IPS-18a (cell line): ENCODE results near the gene TRIM46.
"Not testable (repeated sequence)": the region's sequence is repeated elsewhere in the genome, so short reads cannot be mapped to it uniquely, and the experiment has no call there.

Experiments
- H3K27ac ChIP-seq: one replicate; pipeline ENCODE4 v1.5.1; 2013; ENCODE audit warnings: low read length
- H3K27me3 ChIP-seq: one replicate; pipeline ENCODE4 v1.6.1; 2013; ENCODE audit warnings: mild to moderate bottlenecking, low read length; ENCODE audit not compliant: control insufficient read depth, insufficient read depth
- H3K36me3 ChIP-seq: one replicate; pipeline ENCODE4 v1.6.1; 2013; ENCODE audit warnings: low read depth, low read length; ENCODE audit not compliant: control insufficient read depth
- H3K4me1 ChIP-seq: one replicate; pipeline ENCODE4 v1.6.1; 2013; ENCODE audit warnings: low read depth, low read length; ENCODE audit not compliant: control insufficient read depth
- H3K4me3 ChIP-seq: one replicate; pipeline ENCODE4 v1.5.1; 2013; ENCODE audit warnings: low read length
- H3K9ac ChIP-seq: one replicate; pipeline ENCODE4 v1.6.1; 2013; ENCODE audit warnings: mild to moderate bottlenecking, low read length, moderate library complexity
- H3K9me3 ChIP-seq: one replicate; pipeline ENCODE4 v1.6.1; 2013; ENCODE audit warnings: low read depth, low read length; ENCODE audit not compliant: control insufficient read depth

TRIM46 gene

GRCh38 chr1:155202731-155203515 is 29.3 kb downstream of the TRIM46 start:
- Histone ChIP-seq H3K27ac (no peak overlapping the region), H3K36me3 (peaks cover 53% of the 10 kb centered on the region), H3K27me3 (peaks cover 4% of the 10 kb centered on the region), H3K4me3 (no peak overlapping the region), H3K9ac (no peak overlapping the region), H3K4me1 (peaks cover 9% of the 10 kb centered on the region), H3K9me3 (no peaks in the 10 kb centered on the region)

GRCh38 chr1:155205035-155205434 is 31.4 kb downstream of the TRIM46 start:
- H3K27me3 ChIP-seq = peaks cover 4% of the 10 kb centered on the region
- no peak overlapping the region for H3K9ac ChIP-seq
- H3K4me1 ChIP-seq = peaks cover 13% of the 10 kb centered on the region
- no peaks in the 10 kb centered on the region for H3K9me3 ChIP-seq
- H3K27ac ChIP-seq = no peak overlapping the region
- H3K4me3 ChIP-seq = no peak overlapping the region
- peaks cover 34% of the 10 kb centered on the region for H3K36me3 ChIP-seq

GRCh38 chr1:155205969-155206593 is 32.4 kb downstream of the TRIM46 start:
- no peaks in the 10 kb centered on the region for H3K9me3 ChIP-seq
- peaks cover 13% of the 10 kb centered on the region for H3K4me1 ChIP-seq
- peaks cover 4% of the 10 kb centered on the region for H3K27me3 ChIP-seq
- H3K36me3 ChIP-seq = peaks cover 24% of the 10 kb centered on the region
- H3K9ac ChIP-seq = no peak overlapping the region
- H3K27ac ChIP-seq = no peak overlapping the region
- no peak overlapping the region for H3K4me3 ChIP-seq

GRCh38 chr1:155206891-155207805 is 33.5 kb downstream of the TRIM46 start:
- Histone ChIP-seq H3K4me3 (peak overlapping the region; percentile 54), H3K9me3 (no peaks in the 10 kb centered on the region), H3K27ac (no peak overlapping the region), H3K9ac (peak overlapping the region; percentile 44), H3K27me3 (peaks cover 4% of the 10 kb centered on the region), H3K36me3 (peaks cover 13% of the 10 kb centered on the region), H3K4me1 (peaks cover 13% of the 10 kb centered on the region)

- Histone ChIP-seq H3K36me3 (peaks cover 5% of the 10 kb centered on the region), H3K27ac (peak within 1 kb of the TSS; percentile 72), H3K9me3 (no peaks in the 10 kb centered on the region), H3K9ac (peak within 1 kb of the TSS; percentile 97), H3K27me3 (peaks cover 4% of the 10 kb centered on the region), H3K4me1 (peaks cover 13% of the 10 kb centered on the region), H3K4me3 (peak within 1 kb of the TSS; percentile 98)
Observed at GRCh38 chr1:155207806-155208540, 34.3 kb downstream of the TRIM46 start, which contains the start of gene THBS3. Gene THBS3, minus strand, starts transcription at chr1:155207897. Its CDS starts 21 bp downstream, at chr1:155207876.

- H3K27ac ChIP-seq = peak within 1 kb of the TSS; percentile 84
- H3K36me3 ChIP-seq = no peaks in the 10 kb centered on the region
- peak within 1 kb of the TSS; percentile 97 for H3K9ac ChIP-seq
- H3K27me3 ChIP-seq = peaks cover 4% of the 10 kb centered on the region
- no peaks in the 10 kb centered on the region for H3K9me3 ChIP-seq
- peaks cover 13% of the 10 kb centered on the region for H3K4me1 ChIP-seq
- H3K4me3 ChIP-seq = peak within 1 kb of the TSS; percentile 98
Observed at GRCh38 chr1:155208541-155209311, 35.1 kb downstream of the TRIM46 start, which contains the start of gene MTX1. Gene MTX1, plus strand, starts transcription at chr1:155208695. Its CDS starts 110 bp downstream, at chr1:155208805.

- peak overlapping the region; percentile 84 for H3K27ac ChIP-seq
Observed at GRCh38 chr1:155209312-155209721, 35.7 kb downstream of the TRIM46 start.

GRCh38 chr1:155210314-155211104 is 36.9 kb downstream of the TRIM46 start:
- peak overlapping the region; percentile 98 for H3K4me3 ChIP-seq

More at GRCh38 chr1:155209312-155209721, 35.7 kb downstream of the TRIM46 start:
- Histone ChIP-seq H3K27me3 (peaks cover 4% of the 10 kb centered on the region), H3K4me1 (peaks cover 13% of the 10 kb centered on the region), H3K4me3 (peak overlapping the region; percentile 98), H3K9ac (peak overlapping the region; percentile 97), H3K36me3 (no peaks in the 10 kb centered on the region), H3K9me3 (no peaks in the 10 kb centered on the region)

GRCh38 chr1:155211381-155212050 is 37.9 kb downstream of the TRIM46 start:
- not testable (repeated sequence) for H3K9me3 ChIP-seq, H3K9ac ChIP-seq, H3K4me3 ChIP-seq, H3K27me3 ChIP-seq, H3K36me3 ChIP-seq, H3K27ac ChIP-seq
- peaks cover 13% of the 10 kb centered on the region for H3K4me1 ChIP-seq

More at GRCh38 chr1:155210314-155211104, 36.9 kb downstream of the TRIM46 start:
- no peaks in the 10 kb centered on the region for H3K9me3 ChIP-seq
- H3K27me3 ChIP-seq = peaks cover 4% of the 10 kb centered on the region
- peaks cover 13% of the 10 kb centered on the region for H3K4me1 ChIP-seq
- H3K36me3 ChIP-seq = no peaks in the 10 kb centered on the region
- no peak overlapping the region for H3K27ac ChIP-seq
- no peak overlapping the region for H3K9ac ChIP-seq
